Cardiac muscle cell (in vitro differentiated cells and primary cell): ENCODE measurements around the gene ZNF44. TPM values are rescaled to one million over a fixed set of nuclear protein-coding genes. Genes with fewer than 3 reads are reported as not detected.

ENCODE experiments used
- DNase-seq, 2 donors: peaks; one replicate each; pipeline versions ENCODE4 v3.0.0 to v3.0.0-alpha.2; 2010 to 2017; ENCODE audit warnings: low read depth in 1 of 2, low spot score in 1 of 2
- H3K27ac ChIP-seq: fragments of 200-600 bp; sonication (generic); 2 replicates; pipeline ENCODE4 v1.5.1; 2016
- H3K27me3 ChIP-seq: fragments of 200-600 bp; sonication (generic); 2 replicates; pipeline ENCODE4 v1.6.0; 2016; ENCODE audit warnings: control low read depth
- H3K36me3 ChIP-seq: fragments of 200-600 bp; sonication (generic); 2 replicates; pipeline ENCODE4 v1.5.1; 2016; ENCODE audit warnings: control low read depth
- H3K4me1 ChIP-seq: fragments of 200-600 bp; sonication (generic); 2 replicates; pipeline ENCODE4 v1.8.1; 2017; ENCODE audit warnings: low read depth, mild to moderate bottlenecking, mixed run types
- H3K4me3 ChIP-seq: fragments of 200-600 bp; sonication (generic); 2 replicates; pipeline ENCODE4 v1.5.1; 2016; ENCODE audit warnings: mild to moderate bottlenecking
- H3K9me3 ChIP-seq: fragments of 200-600 bp; sonication (generic); 2 replicates; pipeline ENCODE4 v1.5.1; 2017; ENCODE audit warnings: low read depth, mild to moderate bottlenecking, control low read depth
- CTCF ChIP-seq: IDR thresholded peaks from 2 replicates; pipeline ENCODE4 v1.5.1; 2012; ENCODE audit warnings: low read depth, mild to moderate bottlenecking, low read length
- polyA plus RNA-seq: library from polyadenylated mRNA; unstranded; fragments of >200 nt; fragmentation: Nextera tagmentation; extraction: Ambion mirVana; gene quantifications from 2 replicates; pipeline ENCODE4 v1.2.1, GENCODE V29; 2016
- total RNA-seq: library from RNA; depleted of rRNA; stranded (reverse); fragments of >200 nt; gene quantifications from 2 replicates; pipeline ENCODE4 v1.2.3, GENCODE V29; 2016

ZNF44 gene
- total and polyA plus RNA-seq, 2 experiments from 2014 or later, result 10.9 to 12.5 TPM

GRCh38 chr19:12272386-12272785 lies 22.3 kb downstream of the ZNF44 start:
- DNase-seq, result no peak
- Histone ChIP-seq H3K4me1 (no peaks in the 10 kb centered on the region), H3K36me3 (peaks cover 37% of the 10 kb centered on the region), H3K4me3 (no peak overlapping the region), H3K27ac (no peak overlapping the region), H3K9me3 (peaks cover 4% of the 10 kb centered on the region), H3K27me3 (no peaks in the 10 kb centered on the region)
- no peak for TF ChIP-seq CTCF

- no peak for TF ChIP-seq CTCF
- no peak for DNase-seq
- Histone ChIP-seq H3K36me3 (peaks cover 37% of the 10 kb centered on the region), H3K4me3 (no peak overlapping the region), H3K27ac (no peak overlapping the region), H3K4me1 (no peaks in the 10 kb centered on the region), H3K27me3 (no peaks in the 10 kb centered on the region), H3K9me3 (peaks cover 4% of the 10 kb centered on the region)
Observed at GRCh38 chr19:12270854-12271253, 23.8 kb downstream of the ZNF44 start.

DNA sequence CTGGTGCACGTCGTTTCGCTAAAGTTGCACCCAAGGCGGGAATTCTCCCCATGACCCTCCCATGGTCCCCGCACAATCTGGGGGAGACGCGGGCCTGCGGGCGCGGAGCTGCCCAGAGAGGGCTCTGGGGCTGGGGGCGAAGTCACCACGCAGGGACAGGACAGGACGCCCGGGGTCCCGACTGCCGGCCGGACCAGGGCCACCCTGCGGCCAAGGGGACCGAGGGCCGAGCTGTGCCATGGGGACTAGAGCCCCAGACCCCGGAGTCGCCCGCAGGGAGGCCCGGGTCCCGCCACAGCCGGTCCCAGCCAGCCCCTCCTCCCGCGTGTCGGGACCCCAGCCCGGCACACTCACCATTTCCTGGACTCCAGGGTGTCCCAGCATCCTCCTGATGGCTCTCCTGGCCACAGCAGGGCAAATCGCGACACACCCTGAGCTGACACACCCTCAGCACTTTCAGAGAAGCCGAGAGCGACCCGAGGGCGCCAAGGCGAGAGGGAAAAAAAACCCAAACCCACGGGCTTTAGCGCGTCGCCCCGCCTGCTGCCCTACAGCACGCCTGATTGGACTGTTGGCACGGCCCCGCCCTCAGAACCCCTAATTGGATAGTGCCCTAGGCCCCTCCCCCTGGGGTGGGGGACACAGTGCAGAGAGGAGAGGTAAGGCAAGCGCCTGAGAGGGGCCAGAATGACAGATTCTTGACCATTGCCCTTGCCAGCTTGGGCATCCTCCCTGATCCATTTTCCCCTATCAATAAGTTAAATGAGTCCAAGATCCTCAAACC lies 28.6 kb downstream of the ZNF44 start:
- Histone ChIP-seq H3K27ac (no peak overlapping the region), H3K4me3 (no peak overlapping the region), H3K36me3 (peaks cover 8% of the 10 kb centered on the region), H3K27me3 (no peaks in the 10 kb centered on the region), H3K4me1 (no peaks in the 10 kb centered on the region), H3K9me3 (no peaks in the 10 kb centered on the region)
- no peak for DNase-seq
- TF ChIP-seq CTCF, result no peak

DNA sequence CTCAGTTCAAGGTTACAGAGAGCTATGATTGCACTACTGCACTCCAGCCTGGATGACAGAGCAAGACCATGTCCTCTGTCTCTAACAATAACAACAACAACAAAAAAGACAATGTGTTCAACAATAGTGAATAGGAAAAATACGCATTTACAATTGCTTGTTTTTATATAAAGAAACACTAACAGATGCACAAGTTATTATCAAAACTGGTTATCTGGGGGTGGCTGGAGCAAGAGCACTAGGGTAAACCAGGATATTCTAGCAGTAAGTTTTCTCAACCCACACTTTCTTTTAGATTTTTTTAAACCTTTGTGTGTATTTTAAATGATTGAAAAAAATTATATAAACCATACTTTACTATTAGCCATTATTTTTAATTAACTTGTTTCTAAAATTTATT lies 33.1 kb downstream of the ZNF44 start:
- no peaks in the 10 kb centered on the region for H3K27me3 ChIP-seq
- no peak overlapping the region for H3K4me3 ChIP-seq
- H3K9me3 ChIP-seq, result peaks cover 4% of the 10 kb centered on the region
- no peak for DNase-seq
- no peak overlapping the region for H3K27ac ChIP-seq
- TF ChIP-seq CTCF, result no peak
- H3K4me1 ChIP-seq, result no peaks in the 10 kb centered on the region
- no peaks in the 10 kb centered on the region for H3K36me3 ChIP-seq

GRCh38 chr19:12260861-12261260 lies 33.8 kb downstream of the ZNF44 start:
- Histone ChIP-seq H3K9me3 (peaks cover 4% of the 10 kb centered on the region), H3K27me3 (no peaks in the 10 kb centered on the region), H3K4me3 (no peak overlapping the region), H3K27ac (no peak overlapping the region), H3K4me1 (no peaks in the 10 kb centered on the region), H3K36me3 (no peaks in the 10 kb centered on the region)
- TF ChIP-seq CTCF, result no peak
- DNase-seq, result no peak
